ENCODE results near the gene STMN3.
A peak's percentile ranks its signal among the peaks of the same experiment; 100 is the strongest.
"Not testable (repeated sequence)": the region's sequence is repeated elsewhere in the genome, so short reads cannot be mapped to it uniquely, and the experiment has no call there.

STMN3 gene

GRCh38 chr20:63673951-63674350, 20.7 kb upstream of the STMN3 start:
- H3K4me3 Mint-ChIP-seq: no peak overlapping the region
- H3K36me3 Mint-ChIP-seq (ENCODE audit: low read depth): peaks cover 16% of the 10 kb centered on the region
- H3K27me3 Mint-ChIP-seq (ENCODE audit: low read depth): no peaks in the 10 kb centered on the region
- H3K4me1 Mint-ChIP-seq (ENCODE audit: low read depth): no peaks in the 10 kb centered on the region
- H3K9me3 Mint-ChIP-seq: no peaks in the 10 kb centered on the region
- H3K27ac Mint-ChIP-seq: no peak overlapping the region

- no peaks in the 10 kb centered on the region for H3K4me1 Mint-ChIP-seq (ENCODE audit: low read depth)
- H3K36me3 Mint-ChIP-seq (ENCODE audit: low read depth): peaks cover 21% of the 10 kb centered on the region
- H3K27ac Mint-ChIP-seq: no peak overlapping the region
- no peak overlapping the region for H3K4me3 Mint-ChIP-seq
- no peaks in the 10 kb centered on the region for H3K9me3 Mint-ChIP-seq
- no peaks in the 10 kb centered on the region for H3K27me3 Mint-ChIP-seq (ENCODE audit: low read depth)
Observed at GRCh38 chr20:63672666-63673065, 19.4 kb upstream of the STMN3 start.

DNA sequence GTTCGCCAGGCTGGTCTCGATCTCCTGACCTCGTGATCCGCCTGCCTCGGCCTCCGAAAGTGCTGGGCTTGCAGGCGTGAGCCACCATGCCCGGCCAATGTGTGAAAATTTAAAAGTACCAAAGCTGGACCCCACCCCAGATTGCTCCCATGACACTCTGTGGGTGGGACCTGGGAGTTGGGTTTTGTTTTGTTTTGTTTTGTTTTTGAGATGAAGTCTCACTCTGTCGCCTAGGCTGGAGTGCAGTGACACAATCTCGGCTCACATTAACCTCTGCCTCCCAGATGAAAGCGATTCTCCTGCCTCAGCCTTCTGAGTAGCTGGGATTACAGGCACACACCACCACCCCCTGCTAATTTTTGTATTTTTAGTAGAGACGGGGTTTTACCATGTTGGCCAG, 18.5 kb upstream of the STMN3 start:
- not testable (repeated sequence) for H3K4me3 Mint-ChIP-seq; H3K9me3 Mint-ChIP-seq; H3K27ac Mint-ChIP-seq; H3K4me1 Mint-ChIP-seq (ENCODE audit: low read depth); H3K27me3 Mint-ChIP-seq (ENCODE audit: low read depth)
- H3K36me3 Mint-ChIP-seq (ENCODE audit: low read depth): peaks cover 28% of the 10 kb centered on the region

DNA sequence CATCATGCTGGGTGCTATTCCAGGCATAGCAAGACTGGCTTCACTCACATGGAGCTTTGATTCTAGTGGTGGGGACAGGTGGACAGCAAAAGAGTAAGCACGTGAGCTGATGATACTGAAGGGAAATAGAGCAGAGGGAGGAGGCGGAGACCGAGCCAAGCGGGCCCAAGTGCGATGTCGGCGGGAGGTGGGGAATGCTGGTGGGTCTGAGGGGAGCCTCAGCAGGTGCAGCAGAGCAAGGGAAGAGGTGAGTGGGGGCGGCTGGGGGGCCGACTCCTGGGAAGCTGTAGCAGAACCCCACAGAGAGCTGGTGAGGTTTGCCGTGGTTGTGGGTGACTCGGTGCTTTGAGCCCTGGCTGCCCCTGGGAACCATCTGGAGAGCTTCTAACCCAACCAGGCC, 15.1 kb upstream of the STMN3 start:
- no peaks in the 10 kb centered on the region for H3K4me1 Mint-ChIP-seq (ENCODE audit: low read depth)
- H3K4me3 Mint-ChIP-seq: no peak overlapping the region
- no peaks in the 10 kb centered on the region for H3K27me3 Mint-ChIP-seq (ENCODE audit: low read depth)
- H3K36me3 Mint-ChIP-seq (ENCODE audit: low read depth): peaks cover 21% of the 10 kb centered on the region
- no peak overlapping the region for H3K27ac Mint-ChIP-seq
- no peaks in the 10 kb centered on the region for H3K9me3 Mint-ChIP-seq

- no peaks in the 10 kb centered on the region for H3K27me3 Mint-ChIP-seq (ENCODE audit: low read depth)
- no peaks in the 10 kb centered on the region for H3K9me3 Mint-ChIP-seq
- no peak overlapping the region for H3K4me3 Mint-ChIP-seq
- H3K27ac Mint-ChIP-seq: no peak overlapping the region
- H3K4me1 Mint-ChIP-seq (ENCODE audit: low read depth): no peaks in the 10 kb centered on the region
- H3K36me3 Mint-ChIP-seq (ENCODE audit: low read depth): peaks cover 21% of the 10 kb centered on the region
Observed at GRCh38 chr20:63667858-63668257, 14.6 kb upstream of the STMN3 start.

DNA sequence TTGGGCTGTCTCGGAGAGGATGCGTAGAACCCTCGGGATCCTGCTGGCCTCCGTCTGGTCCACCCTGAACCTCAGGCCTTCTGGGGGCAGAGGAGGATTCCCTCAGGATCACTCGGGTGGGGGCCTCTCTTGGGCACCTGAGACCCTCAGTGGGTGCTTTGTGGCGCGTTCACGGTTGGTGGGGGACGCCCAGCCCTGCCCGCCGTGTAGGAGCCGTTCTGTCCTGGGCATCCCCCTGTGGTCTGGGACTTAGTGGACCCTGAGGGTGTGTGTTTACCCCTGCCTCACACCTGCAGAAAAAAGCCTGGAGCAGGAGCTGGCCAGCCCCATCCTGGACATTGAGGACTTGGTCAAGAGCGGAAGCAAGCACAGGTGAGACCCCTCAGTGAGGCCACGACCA, 12.5 kb upstream of the STMN3 start:
- no peak overlapping the region for H3K27ac Mint-ChIP-seq
- H3K4me1 Mint-ChIP-seq (ENCODE audit: low read depth): no peaks in the 10 kb centered on the region
- H3K9me3 Mint-ChIP-seq: no peaks in the 10 kb centered on the region
- no peaks in the 10 kb centered on the region for H3K27me3 Mint-ChIP-seq (ENCODE audit: low read depth)
- H3K4me3 Mint-ChIP-seq: no peak overlapping the region
- H3K36me3 Mint-ChIP-seq (ENCODE audit: low read depth): peaks cover 24% of the 10 kb centered on the region

DNA sequence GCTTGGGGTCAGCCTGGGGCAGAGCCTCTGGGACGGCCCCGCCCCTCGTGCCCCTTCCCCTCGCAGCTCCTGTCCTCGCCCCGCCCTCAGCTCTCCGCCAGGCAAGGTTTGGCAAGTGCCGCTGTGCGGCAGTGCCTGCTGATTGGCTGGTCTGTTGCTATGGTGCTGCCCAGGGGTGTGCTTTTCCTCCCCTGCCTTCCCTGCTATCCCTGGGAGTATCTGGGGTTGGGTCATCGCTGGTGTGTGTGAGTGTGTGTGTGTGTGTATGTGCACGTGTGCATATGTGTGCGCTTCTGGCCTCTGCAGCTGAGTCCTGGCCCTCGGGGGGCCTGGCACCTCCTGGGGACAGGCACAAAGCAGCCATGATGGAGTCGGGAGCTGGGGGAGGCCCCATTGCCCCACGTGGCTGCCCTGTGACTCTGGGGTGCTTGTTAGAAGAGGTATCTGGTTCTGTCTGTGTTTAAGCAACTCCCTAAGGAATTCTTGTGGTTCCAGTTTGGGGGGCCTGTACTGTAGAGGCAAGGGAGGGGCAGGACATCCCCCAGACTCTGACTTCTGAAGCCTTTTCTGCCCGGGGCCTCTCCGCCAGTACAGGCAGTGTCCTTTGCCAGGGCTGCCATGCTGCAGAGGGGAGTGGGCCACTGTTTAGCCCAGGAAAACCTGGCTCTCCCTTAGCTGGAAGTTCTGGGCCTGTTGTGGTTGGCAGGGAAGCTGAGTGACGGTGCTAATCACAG, 11.8 kb upstream of the STMN3 start:
- no peaks in the 10 kb centered on the region for H3K27me3 Mint-ChIP-seq (ENCODE audit: low read depth)
- H3K4me3 Mint-ChIP-seq: no peak overlapping the region
- no peak overlapping the region for H3K27ac Mint-ChIP-seq
- H3K36me3 Mint-ChIP-seq (ENCODE audit: low read depth): peaks cover 21% of the 10 kb centered on the region
- peaks cover 1% of the 10 kb centered on the region for H3K4me1 Mint-ChIP-seq (ENCODE audit: low read depth)
- H3K9me3 Mint-ChIP-seq: no peaks in the 10 kb centered on the region

DNA sequence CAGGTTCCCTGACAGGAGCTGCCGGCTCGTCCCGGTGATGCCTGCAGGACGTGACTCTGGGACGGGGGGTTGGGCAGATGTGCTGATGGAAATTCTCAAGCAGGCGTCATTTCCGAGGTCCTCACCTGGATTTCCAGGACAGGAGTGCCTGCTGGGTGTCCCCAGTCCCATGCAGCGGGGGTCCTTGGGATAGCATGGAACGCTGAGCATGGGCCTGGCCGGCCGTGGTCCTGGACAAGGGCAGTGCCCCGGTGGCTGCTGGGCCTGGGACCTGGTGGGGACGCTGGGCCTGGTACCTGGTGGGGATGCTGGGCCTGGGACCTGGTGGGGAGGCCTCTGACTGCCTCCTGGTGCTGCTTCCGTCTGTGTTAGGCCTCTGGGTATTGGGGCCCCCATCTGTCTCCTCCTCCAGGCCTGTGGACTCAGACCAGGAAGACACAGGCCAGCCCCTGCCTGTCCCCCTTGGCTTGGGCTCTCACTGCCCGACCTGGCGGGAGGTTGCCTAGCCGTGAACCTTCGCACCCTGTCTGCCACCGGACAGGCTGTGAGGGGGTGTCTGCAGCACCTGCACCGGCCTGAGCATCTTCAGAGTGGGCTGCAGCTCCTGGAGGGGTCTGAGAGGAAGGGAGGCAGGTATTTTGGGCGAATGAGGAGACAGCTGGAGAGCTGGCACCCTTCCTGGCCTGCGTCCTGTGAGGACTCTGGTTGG, 11.1 kb upstream of the STMN3 start:
- no peak overlapping the region for H3K4me3 Mint-ChIP-seq
- peaks cover 20% of the 10 kb centered on the region for H3K36me3 Mint-ChIP-seq (ENCODE audit: low read depth)
- no peaks in the 10 kb centered on the region for H3K9me3 Mint-ChIP-seq
- peaks cover 9% of the 10 kb centered on the region for H3K4me1 Mint-ChIP-seq (ENCODE audit: low read depth)
- H3K27me3 Mint-ChIP-seq (ENCODE audit: low read depth): no peaks in the 10 kb centered on the region
- no peak overlapping the region for H3K27ac Mint-ChIP-seq

DNA sequence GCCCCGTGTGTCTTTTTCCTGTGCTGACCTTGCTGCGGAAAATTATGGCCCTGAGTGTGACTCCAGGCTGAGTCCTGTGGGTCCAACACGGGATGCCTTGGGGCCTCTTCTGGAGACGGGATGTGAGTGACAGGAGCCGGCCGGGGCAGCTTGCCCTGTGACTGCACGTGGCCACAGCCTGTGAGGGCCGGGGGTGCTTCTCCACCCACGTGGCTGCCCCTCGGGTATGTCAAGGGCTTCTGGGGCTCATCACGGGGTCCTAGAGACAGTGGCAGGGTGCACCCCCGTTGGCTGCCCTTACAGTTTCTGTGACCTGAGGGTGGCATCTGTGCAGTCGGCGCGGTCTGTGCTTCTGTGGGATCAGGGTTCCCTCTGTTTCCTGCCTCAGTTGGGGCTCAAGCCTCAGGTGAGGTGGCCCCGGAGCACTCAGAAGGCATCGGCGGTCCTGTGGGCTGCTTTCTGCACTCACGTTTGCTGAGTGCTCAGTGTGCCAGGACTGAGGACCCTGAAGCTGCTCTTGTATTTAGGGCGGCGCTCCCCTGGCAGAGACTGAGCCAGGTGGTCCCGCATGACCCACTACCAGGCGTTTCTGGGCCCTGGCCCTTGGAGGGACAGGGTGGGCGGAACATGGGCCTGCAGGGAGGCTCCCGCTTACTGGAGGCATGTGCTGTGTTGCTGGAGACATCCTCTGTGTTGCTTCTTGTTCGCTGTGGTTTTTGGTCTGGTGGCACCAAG, 10.3 kb upstream of the STMN3 start:
- Mint-ChIP-seq H3K36me3 (ENCODE audit: low read depth) (peaks cover 18% of the 10 kb centered on the region), H3K27me3 (ENCODE audit: low read depth) (no peaks in the 10 kb centered on the region), H3K9me3 (no peaks in the 10 kb centered on the region), H3K4me3 (no peak overlapping the region), H3K27ac (no peak overlapping the region), H3K4me1 (ENCODE audit: low read depth) (peaks cover 12% of the 10 kb centered on the region)

- H3K27ac Mint-ChIP-seq: no peak overlapping the region
- no peaks in the 10 kb centered on the region for H3K9me3 Mint-ChIP-seq
- H3K4me1 Mint-ChIP-seq (ENCODE audit: low read depth): peaks cover 17% of the 10 kb centered on the region
- H3K27me3 Mint-ChIP-seq (ENCODE audit: low read depth): no peaks in the 10 kb centered on the region
- no peak overlapping the region for H3K4me3 Mint-ChIP-seq
- peaks cover 15% of the 10 kb centered on the region for H3K36me3 Mint-ChIP-seq (ENCODE audit: low read depth)
Observed at GRCh38 chr20:63662813-63663189, 9.6 kb upstream of the STMN3 start.

DNA sequence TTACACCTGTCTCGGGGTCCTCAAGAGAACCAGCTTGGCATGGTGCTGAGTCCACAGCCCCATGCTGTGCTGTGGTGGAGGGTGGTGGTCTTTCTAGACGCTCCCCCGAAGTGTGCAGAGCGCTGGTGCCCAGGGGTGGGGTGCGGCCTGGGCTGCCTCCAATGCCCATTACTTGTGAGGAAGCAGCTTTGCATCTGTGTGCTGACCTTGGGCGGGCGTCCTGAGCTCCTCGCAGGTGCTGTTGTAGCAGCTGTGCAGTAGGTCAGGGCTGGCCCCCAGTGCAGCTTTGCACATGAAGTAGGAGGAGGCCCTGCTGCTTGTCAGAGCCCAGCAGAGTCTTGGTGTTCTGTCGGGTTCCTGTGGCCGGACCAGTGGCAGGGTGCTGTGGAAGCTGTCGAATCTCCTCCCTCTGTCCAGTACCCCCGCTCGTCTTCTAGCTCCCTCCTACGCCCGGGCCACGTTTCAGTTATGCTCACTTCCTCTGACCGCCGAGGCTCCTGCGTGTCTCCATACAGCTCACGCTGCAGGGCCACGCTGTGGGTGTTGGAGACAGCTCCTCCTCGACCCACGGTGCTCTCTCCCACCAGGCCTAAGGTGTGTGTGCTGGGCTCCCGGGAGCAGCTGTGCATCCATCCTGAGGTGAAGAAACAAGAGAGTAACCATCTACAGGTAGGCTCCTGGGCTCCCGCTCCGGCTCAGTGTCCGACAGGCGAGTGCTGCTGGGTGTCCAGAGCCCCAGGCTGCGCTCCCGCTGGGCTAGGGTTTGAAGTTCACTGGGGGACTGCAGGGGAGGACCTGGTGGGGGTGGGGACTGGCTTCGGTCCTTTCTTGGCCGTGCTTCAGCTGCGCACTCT, 9.0 kb upstream of the STMN3 start:
- no peak overlapping the region for H3K27ac Mint-ChIP-seq
- H3K36me3 Mint-ChIP-seq (ENCODE audit: low read depth): peaks cover 10% of the 10 kb centered on the region
- no peaks in the 10 kb centered on the region for H3K27me3 Mint-ChIP-seq (ENCODE audit: low read depth)
- no peak overlapping the region for H3K4me3 Mint-ChIP-seq
- H3K9me3 Mint-ChIP-seq: no peaks in the 10 kb centered on the region
- H3K4me1 Mint-ChIP-seq (ENCODE audit: low read depth): peaks cover 18% of the 10 kb centered on the region

- no peaks in the 10 kb centered on the region for H3K9me3 Mint-ChIP-seq
- peaks cover 18% of the 10 kb centered on the region for H3K4me1 Mint-ChIP-seq (ENCODE audit: low read depth)
- no peak overlapping the region for H3K4me3 Mint-ChIP-seq
- H3K36me3 Mint-ChIP-seq (ENCODE audit: low read depth): peaks cover 6% of the 10 kb centered on the region
- no peak overlapping the region for H3K27ac Mint-ChIP-seq
- no peaks in the 10 kb centered on the region for H3K27me3 Mint-ChIP-seq (ENCODE audit: low read depth)
Observed at GRCh38 chr20:63661108-63661507, 7.9 kb upstream of the STMN3 start.

- peaks cover 5% of the 10 kb centered on the region for H3K36me3 Mint-ChIP-seq (ENCODE audit: low read depth)
- H3K27ac Mint-ChIP-seq: no peak overlapping the region
- no peak overlapping the region for H3K4me3 Mint-ChIP-seq
- H3K27me3 Mint-ChIP-seq (ENCODE audit: low read depth): no peaks in the 10 kb centered on the region
- no peaks in the 10 kb centered on the region for H3K9me3 Mint-ChIP-seq
- peaks cover 18% of the 10 kb centered on the region for H3K4me1 Mint-ChIP-seq (ENCODE audit: low read depth)
Observed at GRCh38 chr20:63660622-63661021, 7.4 kb upstream of the STMN3 start.

DNA sequence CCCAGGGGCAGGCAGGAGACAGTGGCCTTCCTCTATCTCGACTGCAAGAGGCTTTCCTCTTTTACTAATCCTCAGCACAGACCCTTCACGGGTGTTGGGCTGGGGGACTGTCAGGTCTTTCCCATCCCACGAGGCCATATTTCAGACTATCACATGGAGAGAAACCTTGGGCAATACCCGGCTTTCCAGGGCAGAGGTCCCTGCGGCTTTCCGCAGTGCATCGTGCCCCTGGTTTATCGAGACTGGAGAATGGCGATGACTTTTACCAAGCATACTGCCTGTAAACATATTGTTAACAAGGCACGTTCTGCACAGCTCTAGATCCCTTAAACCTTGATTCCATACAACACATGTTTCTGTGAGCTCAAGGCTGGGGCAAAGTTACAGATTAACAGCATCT, 7.0 kb upstream of the STMN3 start:
- H3K9me3 Mint-ChIP-seq; H3K27me3 Mint-ChIP-seq (ENCODE audit: low read depth); H3K36me3 Mint-ChIP-seq (ENCODE audit: low read depth); H3K27ac Mint-ChIP-seq: not testable (repeated sequence)
- Mint-ChIP-seq H3K4me3 (peak overlapping the region; percentile 34), H3K4me1 (ENCODE audit: low read depth) (peaks cover 18% of the 10 kb centered on the region)

Data from T-helper 1 cell treated with Interleukin-12 subunit alpha and Interleukin-12 subunit beta and Interleukin-4 antibody, amounts not matched to agents 30 μg/mL and 1 μg/mL, for 36 hours (primary cell).